ENCODE measurements around the gene MAGOH.

GRCh38 chr1:53182716-53183094 lies 55.6 kb downstream of the MAGOH start:
- TF ChIP-seq CTCF (IDR thresholded peaks at IDR 0.05) (no peak), EP300 (IDR thresholded peaks at IDR 0.05; ENCODE audit: borderline replicate concordance in 1 of 2, low read depth in 1 of 2, low read length in 1 of 2) (no peak), POLR2AphosphoS5 (IDR thresholded peaks at IDR 0.05; ENCODE audit: low read depth, low read length) (no peak)
